GM12801 (cell line): ENCODE data around the gene GMEB2.

Experiments used
- TF ChIP-seq, protein P1 (sequence below): IDR thresholded peaks from one replicate; pipeline ENCODE4 v1.5.1; 2011; ENCODE audit warnings: control low read depth; ENCODE audit not compliant: insufficient read length; ENCODE audit errors: extremely low read depth

GMEB2 gene

GRCh38 chr20:63589261-63590217 lies 37.4 kb downstream of the GMEB2 start:
- TF ChIP-seq, protein P1, sequence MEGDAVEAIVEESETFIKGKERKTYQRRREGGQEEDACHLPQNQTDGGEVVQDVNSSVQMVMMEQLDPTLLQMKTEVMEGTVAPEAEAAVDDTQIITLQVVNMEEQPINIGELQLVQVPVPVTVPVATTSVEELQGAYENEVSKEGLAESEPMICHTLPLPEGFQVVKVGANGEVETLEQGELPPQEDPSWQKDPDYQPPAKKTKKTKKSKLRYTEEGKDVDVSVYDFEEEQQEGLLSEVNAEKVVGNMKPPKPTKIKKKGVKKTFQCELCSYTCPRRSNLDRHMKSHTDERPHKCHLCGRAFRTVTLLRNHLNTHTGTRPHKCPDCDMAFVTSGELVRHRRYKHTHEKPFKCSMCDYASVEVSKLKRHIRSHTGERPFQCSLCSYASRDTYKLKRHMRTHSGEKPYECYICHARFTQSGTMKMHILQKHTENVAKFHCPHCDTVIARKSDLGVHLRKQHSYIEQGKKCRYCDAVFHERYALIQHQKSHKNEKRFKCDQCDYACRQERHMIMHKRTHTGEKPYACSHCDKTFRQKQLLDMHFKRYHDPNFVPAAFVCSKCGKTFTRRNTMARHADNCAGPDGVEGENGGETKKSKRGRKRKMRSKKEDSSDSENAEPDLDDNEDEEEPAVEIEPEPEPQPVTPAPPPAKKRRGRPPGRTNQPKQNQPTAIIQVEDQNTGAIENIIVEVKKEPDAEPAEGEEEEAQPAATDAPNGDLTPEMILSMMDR = no peak

DNA sequence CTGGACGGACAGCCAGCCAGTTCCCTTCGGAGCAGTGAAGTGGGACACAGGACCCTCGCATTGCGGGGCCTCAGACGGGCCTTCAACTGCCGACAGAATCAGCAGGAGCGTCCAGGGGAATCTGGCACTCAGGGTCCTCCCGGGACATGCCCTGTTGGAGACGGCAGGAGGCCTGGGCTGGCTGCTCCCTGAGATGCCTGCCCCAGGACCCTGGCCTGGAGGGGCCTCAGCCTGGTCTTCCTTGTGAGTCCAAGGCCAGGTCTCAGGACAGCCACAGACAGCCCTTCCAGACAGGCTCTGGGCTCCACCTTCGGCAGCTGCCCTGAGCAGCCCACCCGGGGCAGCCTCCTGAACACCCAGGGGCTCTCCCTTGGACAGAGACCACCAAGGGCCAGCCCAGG lies 38.3 kb downstream of the GMEB2 start:
- TF ChIP-seq, protein P1 = no peak

DNA sequence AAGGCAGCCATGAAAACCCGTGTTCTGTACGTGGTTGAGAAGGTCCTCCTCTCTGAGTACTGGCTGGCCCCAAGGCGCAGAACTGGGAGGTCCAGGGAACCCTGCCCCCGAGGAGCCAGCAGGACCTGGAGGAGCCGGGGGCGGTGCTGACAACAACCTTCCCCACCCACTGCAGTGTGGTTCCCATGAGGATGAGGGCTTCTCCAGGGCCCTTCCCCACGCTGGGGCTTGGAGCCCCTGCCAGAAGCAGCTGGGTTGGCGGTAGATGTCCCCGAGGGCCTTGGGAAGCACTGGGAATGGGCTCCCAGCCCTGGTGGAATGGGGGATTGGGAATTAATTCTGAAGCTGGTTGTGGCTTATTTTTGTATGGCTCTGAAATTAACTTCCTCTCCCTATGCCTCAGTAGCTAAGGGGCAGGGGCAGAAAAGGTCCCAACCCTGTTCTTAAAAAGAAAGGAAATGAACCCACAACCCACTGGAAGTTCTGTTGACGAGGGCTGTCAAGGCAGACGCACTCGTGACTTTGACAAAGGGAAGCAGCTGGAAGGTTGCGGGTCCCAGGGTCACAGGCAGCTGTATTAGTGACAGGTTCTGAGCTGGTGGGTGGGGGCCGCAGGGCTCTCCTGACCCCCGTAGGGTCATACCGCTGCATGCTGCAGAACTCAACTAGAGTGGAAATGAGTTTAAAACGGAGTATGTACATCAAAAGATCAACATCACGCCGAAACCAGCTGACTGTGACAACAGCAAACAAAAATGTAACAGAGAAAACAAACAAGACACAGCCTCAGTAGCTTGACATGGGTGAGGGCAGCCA lies 38.9 kb downstream of the GMEB2 start:
- TF ChIP-seq, protein P1 = no peak

DNA sequence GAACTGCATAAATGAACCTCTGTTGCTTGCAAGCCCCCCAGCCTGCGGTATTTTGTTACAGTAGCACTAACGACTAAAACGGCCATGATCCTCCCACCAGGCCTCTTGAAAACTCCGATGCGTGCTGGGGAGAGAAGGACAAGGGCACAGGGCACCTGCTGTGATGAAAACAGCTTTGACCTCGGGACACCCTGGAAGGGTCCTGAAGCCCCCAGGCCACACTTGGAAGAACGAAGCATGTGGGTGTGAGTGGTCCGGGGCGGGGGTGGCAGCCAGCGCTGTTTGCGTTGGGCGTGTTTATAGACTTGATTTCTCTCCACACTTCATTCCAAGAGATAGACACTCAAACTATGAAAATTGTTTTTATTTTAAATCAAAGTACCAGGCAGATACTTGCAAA lies 39.6 kb downstream of the GMEB2 start:
- TF ChIP-seq, protein P1 = no peak

GRCh38 chr20:63586797-63587196 lies 40.1 kb downstream of the GMEB2 start:
- TF ChIP-seq, protein P1 = no peak

DNA sequence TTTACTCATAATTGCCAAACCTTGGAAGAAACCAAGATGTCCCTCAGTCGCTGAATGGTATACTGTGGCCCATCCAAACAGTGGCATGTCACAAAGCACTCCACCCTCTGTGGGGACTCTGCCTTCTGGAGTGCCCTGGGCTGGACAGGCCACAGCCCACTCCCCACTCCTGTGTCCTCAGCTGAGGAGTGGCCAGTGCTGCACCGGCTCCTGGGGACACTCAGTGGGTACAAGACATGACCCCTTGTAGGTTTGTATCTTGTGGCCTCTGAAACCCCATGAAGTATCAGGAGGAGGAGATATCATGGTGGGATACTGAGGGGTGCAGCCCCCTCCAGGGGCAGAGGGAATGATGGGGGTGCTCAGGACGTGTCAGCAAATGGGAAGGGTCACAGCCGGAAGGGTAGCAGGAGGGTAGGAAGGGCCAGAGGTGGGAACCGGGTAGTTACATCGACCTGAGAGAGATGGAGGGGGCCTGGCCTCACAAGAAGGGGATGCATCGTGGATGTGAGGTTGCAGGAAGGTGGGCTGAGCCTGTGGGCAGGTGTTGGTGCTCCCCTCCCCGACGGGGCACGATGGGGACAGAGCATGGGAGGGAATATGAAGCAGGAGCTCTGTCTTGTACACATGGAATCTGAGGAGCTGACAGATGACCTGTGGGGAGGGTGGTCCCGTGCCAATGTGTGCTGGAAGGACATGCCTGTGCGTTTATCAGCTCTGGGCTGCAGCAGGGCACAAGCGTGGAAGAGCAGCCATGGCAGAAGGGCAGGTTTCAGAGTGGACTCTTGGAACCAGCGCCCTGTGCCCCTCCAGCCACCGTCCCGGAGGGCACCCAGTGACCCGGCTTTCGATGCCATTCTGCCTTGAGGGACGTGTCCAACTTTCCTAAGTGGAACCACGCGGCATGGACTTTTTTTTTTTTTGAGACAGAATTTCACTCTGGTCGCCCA lies 41.0 kb downstream of the GMEB2 start:
- TF ChIP-seq, protein P1 = no peak
